HEK293T (cell line): ENCODE measurements around the gene ANKRD66.

ENCODE experiments used
- ARNT ChIP-seq: fragments of 450-650 bp; IDR thresholded peaks from 2 replicates; pipeline ENCODE4 v1.6.1; 2017; ENCODE audit warnings: mild to moderate bottlenecking
- BHLHE40 ChIP-seq: fragments of 450-650 bp; IDR thresholded peaks from 2 replicates; pipeline ENCODE4 v1.6.1; 2016; ENCODE audit warnings: mild to moderate bottlenecking, moderate library complexity, borderline replicate concordance
- ELF4 ChIP-seq: fragments of 450-650 bp; IDR thresholded peaks from 2 replicates; pipeline ENCODE4 v1.6.1; 2017; ENCODE audit warnings: antibody characterized with exemption
- FOXA1 ChIP-seq: fragments of 450-650 bp; IDR thresholded peaks from 2 replicates; pipeline ENCODE4 v1.6.1; 2016; ENCODE audit warnings: mild to moderate bottlenecking
- FOXK2 ChIP-seq: fragments of 450-650 bp; IDR thresholded peaks from 2 replicates; pipeline ENCODE4 v1.6.1; 2016; ENCODE audit warnings: mild to moderate bottlenecking
- FOXM1 ChIP-seq: fragments of 450-650 bp; IDR thresholded peaks from 2 replicates; pipeline ENCODE4 v1.6.1; 2017; ENCODE audit warnings: mild to moderate bottlenecking, borderline replicate concordance
- HDGF ChIP-seq: fragments of 450-650 bp; IDR thresholded peaks from 2 replicates; pipeline ENCODE4 v1.6.1; 2017; ENCODE audit warnings: antibody characterized with exemption, borderline replicate concordance
- L3MBTL2 ChIP-seq: fragments of 450-650 bp; conservative IDR thresholded peaks from 2 replicates; pipeline ENCODE4 v1.6.1; 2016; ENCODE audit warnings: mild to moderate bottlenecking
- LEF1 ChIP-seq: fragments of 450-650 bp; IDR thresholded peaks from 2 replicates; pipeline ENCODE4 v1.6.1; 2017; ENCODE audit warnings: mild to moderate bottlenecking, borderline replicate concordance
- PKNOX1 ChIP-seq: fragments of 450-650 bp; IDR thresholded peaks from 2 replicates; pipeline ENCODE4 v1.6.1; 2016
- SP1 ChIP-seq: fragments of 450-650 bp; IDR thresholded peaks from 2 replicates; pipeline ENCODE4 v1.6.1; 2017
- SUZ12 ChIP-seq: fragments of 450-650 bp; IDR thresholded peaks from 2 replicates; pipeline ENCODE4 v1.6.1; 2016; ENCODE audit warnings: mild to moderate bottlenecking
- TARDBP ChIP-seq: fragments of 450-650 bp; IDR thresholded peaks from 2 replicates; pipeline ENCODE4 v1.6.1; 2016
- ZNF384 ChIP-seq: fragments of 450-650 bp; IDR thresholded peaks from 2 replicates; pipeline ENCODE4 v1.6.1; 2016

GRCh38 chr6:46699970-46700369 is 46.8 kb upstream of the ANKRD66 start:
- TF ChIP-seq ARNT, result no peak
- TF ChIP-seq PKNOX1, result no peak
- no peak for TF ChIP-seq ELF4
- no peak for TF ChIP-seq BHLHE40
- TF ChIP-seq FOXM1, result no peak
- TF ChIP-seq SP1, result no peak
- TF ChIP-seq TARDBP, result no peak
- TF ChIP-seq ZNF384, result no peak
- TF ChIP-seq L3MBTL2, result no peak
- TF ChIP-seq SUZ12, result no peak
- no peak for TF ChIP-seq LEF1
- TF ChIP-seq FOXA1, result no peak
- TF ChIP-seq FOXK2, result no peak
- no peak for TF ChIP-seq HDGF
